Lower leg skin (tissue), 3 donors: ENCODE measurements around the gene TMEM135.

Experiments used
- POLR2A ChIP-seq, 2 donors: fragments of 450-650 bp; IDR thresholded peaks; one replicate each; pipeline ENCODE4 v1.6.1; 2016 to 2017; ENCODE audit warnings: antibody characterized with exemption in 2 of 2, mild to moderate bottlenecking in 1 of 2, moderate library complexity in 1 of 2
- TF ChIP-seq, protein P1 (sequence below), 3 donors: fragments of 450-650 bp; IDR thresholded peaks; one replicate each; pipeline ENCODE4 v1.5.1; 2016; ENCODE audit warnings: antibody characterized with exemption in 3 of 3, mild to moderate bottlenecking in 3 of 3, moderate library complexity in 2 of 3

GRCh38 chr11:87275176-87275575 lies 237.4 kb downstream of the TMEM135 start:
- TF ChIP-seq, protein P1, sequence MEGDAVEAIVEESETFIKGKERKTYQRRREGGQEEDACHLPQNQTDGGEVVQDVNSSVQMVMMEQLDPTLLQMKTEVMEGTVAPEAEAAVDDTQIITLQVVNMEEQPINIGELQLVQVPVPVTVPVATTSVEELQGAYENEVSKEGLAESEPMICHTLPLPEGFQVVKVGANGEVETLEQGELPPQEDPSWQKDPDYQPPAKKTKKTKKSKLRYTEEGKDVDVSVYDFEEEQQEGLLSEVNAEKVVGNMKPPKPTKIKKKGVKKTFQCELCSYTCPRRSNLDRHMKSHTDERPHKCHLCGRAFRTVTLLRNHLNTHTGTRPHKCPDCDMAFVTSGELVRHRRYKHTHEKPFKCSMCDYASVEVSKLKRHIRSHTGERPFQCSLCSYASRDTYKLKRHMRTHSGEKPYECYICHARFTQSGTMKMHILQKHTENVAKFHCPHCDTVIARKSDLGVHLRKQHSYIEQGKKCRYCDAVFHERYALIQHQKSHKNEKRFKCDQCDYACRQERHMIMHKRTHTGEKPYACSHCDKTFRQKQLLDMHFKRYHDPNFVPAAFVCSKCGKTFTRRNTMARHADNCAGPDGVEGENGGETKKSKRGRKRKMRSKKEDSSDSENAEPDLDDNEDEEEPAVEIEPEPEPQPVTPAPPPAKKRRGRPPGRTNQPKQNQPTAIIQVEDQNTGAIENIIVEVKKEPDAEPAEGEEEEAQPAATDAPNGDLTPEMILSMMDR (IDR thresholded peaks at IDR 0.05): no peak
- TF ChIP-seq POLR2A (IDR thresholded peaks at IDR 0.05): no peak
